Osteocyte (in vitro differentiated cells): ENCODE results near the gene SSBP1. TPM values are rescaled to one million over a fixed set of nuclear protein-coding genes. Genes with fewer than 3 reads are reported as not detected.

Source experiments
- DNase-seq: peaks from one replicate; pipeline ENCODE4 v3.0.0; 2021; ENCODE audit warnings: mixed read lengths; ENCODE audit not compliant: unreplicated experiment; ENCODE audit errors: extremely low spot score
- H3K27ac Mint-ChIP-seq: one replicate; pipeline ENCODE4 v1.8.0; 2021; ENCODE audit warnings: mild to moderate bottlenecking, mixed read lengths; ENCODE audit not compliant: unreplicated experiment
- H3K27me3 Mint-ChIP-seq: one replicate; pipeline ENCODE4 v1.8.0; 2021; ENCODE audit warnings: mixed read lengths; ENCODE audit not compliant: unreplicated experiment
- H3K36me3 Mint-ChIP-seq: one replicate; pipeline ENCODE4 v1.8.0; 2021; ENCODE audit warnings: mixed read lengths; ENCODE audit not compliant: unreplicated experiment
- H3K4me1 Mint-ChIP-seq: one replicate; pipeline ENCODE4 v1.8.0; 2021; ENCODE audit warnings: mixed read lengths; ENCODE audit not compliant: unreplicated experiment
- H3K4me3 Mint-ChIP-seq: one replicate; pipeline ENCODE4 v1.8.0; 2021; ENCODE audit warnings: mild to moderate bottlenecking, moderate library complexity, mixed read lengths; ENCODE audit not compliant: unreplicated experiment
- H3K9me3 Mint-ChIP-seq: one replicate; pipeline ENCODE4 v1.8.0; 2021; ENCODE audit warnings: mixed read lengths; ENCODE audit not compliant: unreplicated experiment
- total RNA-seq: library from RNA; stranded (reverse); gene quantifications from 2 replicates; pipeline ENCODE4 v1.2.1, GENCODE V29; 2021
- TF ChIP-seq, protein P1 (sequence below): fragments of 200-600 bp; sonication (generic); IDR thresholded peaks from 2 replicates; pipeline ENCODE4 v1.5.0; 2021; ENCODE audit warnings: antibody characterized with exemption, mild to moderate bottlenecking, moderate library complexity

SSBP1 gene
- total RNA-seq, 1 donor from 2014 or later: 112 TPM

DNA sequence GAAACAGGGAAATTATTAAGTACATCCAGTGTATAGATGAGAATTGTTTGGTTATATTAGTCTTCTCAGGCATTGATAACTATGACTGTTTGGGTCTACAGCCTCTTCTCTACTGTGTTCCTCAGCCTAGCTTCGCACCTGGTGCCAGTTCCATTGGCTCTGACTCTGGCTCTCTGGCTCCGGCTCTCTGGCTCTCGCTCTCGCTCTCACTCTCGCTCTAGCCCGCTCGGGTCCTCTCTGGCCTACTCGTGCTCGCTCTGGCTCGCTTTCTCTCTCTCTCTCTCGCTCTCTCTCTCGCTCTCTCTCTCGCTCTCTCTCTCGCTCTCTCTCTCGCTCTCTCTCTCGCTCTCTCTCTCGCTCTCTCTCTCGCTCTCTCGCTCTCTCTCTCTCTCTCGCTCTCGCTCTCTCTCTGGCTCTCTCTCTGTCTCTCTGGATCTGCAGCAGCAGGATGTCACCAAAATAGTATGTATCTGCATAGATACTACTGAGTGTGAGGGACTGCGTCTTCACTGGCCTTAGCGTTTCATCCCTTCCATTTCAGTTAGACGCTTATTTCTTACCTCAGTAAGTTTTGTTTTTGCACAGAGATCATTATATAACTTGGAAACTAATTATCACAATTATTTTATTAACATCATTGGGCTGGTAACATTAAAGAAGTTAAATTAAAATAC lies 6.5 kb upstream of the SSBP1 start:
- no peaks in the 10 kb centered on the region for H3K9me3 Mint-ChIP-seq
- H3K4me1 Mint-ChIP-seq: no peaks in the 10 kb centered on the region
- H3K4me3 Mint-ChIP-seq: no peak overlapping the region
- H3K27ac Mint-ChIP-seq: no peak overlapping the region
- DNase-seq: no peak
- H3K36me3 Mint-ChIP-seq: no peaks in the 10 kb centered on the region
- peaks cover 13% of the 10 kb centered on the region for H3K27me3 Mint-ChIP-seq
- TF ChIP-seq, protein P1, sequence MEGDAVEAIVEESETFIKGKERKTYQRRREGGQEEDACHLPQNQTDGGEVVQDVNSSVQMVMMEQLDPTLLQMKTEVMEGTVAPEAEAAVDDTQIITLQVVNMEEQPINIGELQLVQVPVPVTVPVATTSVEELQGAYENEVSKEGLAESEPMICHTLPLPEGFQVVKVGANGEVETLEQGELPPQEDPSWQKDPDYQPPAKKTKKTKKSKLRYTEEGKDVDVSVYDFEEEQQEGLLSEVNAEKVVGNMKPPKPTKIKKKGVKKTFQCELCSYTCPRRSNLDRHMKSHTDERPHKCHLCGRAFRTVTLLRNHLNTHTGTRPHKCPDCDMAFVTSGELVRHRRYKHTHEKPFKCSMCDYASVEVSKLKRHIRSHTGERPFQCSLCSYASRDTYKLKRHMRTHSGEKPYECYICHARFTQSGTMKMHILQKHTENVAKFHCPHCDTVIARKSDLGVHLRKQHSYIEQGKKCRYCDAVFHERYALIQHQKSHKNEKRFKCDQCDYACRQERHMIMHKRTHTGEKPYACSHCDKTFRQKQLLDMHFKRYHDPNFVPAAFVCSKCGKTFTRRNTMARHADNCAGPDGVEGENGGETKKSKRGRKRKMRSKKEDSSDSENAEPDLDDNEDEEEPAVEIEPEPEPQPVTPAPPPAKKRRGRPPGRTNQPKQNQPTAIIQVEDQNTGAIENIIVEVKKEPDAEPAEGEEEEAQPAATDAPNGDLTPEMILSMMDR: no peak

DNA sequence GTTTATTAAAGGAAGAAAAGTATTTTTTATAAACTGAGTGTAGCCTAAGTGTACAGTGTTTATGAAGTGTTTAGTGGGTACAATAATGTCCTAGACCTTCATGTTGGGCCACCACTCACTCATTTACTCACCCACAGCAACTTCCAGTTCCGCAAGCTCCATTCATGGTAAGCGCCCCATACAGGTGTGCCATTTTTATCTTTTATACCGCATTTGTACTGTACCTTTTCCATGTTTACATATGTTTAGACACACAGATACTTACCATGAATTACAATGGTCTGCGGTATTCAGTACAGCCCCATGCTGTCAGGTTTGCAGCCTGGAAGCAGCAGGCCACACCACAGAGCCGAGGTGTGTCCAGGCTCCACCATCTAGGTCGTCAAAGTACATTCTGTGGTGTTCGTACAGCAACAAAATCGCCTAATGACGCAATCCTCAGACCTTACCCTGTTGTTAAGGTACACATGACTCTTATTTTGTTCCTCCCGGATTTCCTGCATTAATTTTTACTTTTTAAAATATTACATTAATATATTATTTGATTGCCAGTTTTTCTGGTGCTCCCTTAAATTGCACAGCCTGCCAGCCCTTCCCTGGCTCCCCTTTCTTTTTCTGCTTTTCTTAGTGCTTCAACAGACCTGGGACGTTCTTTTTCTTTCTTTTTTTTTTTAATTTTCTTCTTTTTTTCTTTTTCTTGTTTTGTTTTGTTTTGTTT lies 881 bp upstream of the SSBP1 start:
- Mint-ChIP-seq H3K4me3 (peak overlapping the region; percentile 99), H3K9me3 (no peaks in the 10 kb centered on the region), H3K27ac (peak overlapping the region; percentile 98), H3K27me3 (no peaks in the 10 kb centered on the region), H3K36me3 (peaks cover 8% of the 10 kb centered on the region), H3K4me1 (peaks cover 23% of the 10 kb centered on the region)
- TF ChIP-seq, protein P1: no peak
- no peak for DNase-seq

DNA sequence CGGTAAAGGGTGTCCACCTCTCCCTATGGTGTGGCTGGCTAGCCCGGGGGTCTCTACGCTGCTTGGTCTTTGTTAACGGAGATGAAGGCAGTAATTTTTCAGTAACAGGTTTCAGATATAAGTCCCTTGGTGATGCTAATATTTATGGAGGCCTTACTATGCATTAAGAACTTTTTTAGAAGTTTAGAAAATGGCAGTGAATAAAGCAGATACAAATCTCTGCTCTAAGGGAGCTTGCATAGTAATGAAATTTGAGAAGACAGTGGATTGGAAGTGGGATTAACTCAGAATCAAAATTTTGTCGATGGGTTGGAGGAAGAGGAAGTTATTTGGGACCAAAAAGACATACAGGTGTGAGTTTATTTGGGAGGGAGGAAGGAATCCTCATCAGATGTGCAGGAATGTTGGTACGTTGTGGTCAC lies 445 bp downstream of the SSBP1 start:
- Mint-ChIP-seq H3K36me3 (peaks cover 18% of the 10 kb centered on the region), H3K27ac (peak overlapping the region; percentile 98), H3K27me3 (no peaks in the 10 kb centered on the region), H3K9me3 (no peaks in the 10 kb centered on the region), H3K4me3 (peak overlapping the region; percentile 99), H3K4me1 (peaks cover 23% of the 10 kb centered on the region)
- no peak for DNase-seq
- TF ChIP-seq, protein P1: no peak

DNA sequence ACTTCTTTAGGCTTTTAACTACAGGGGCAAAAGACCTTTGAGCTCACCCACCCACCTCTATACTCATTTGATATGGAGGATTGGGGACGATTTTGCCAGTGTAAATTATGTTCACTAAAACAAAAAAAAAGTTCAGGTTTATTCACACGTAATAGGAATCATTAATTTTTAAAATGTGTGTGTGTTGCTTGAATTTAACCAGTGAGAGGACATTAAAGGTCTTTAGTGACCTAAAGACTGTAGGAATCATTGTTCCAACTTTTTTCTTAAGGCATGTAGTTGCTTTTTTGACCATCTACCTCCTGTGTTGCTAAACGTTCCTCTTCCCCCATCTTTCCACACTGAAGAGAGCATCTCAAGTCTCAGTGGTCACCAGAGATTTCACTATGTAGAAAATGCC lies 1.1 kb downstream of the SSBP1 start:
- no peak for DNase-seq
- no peak overlapping the region for H3K27ac Mint-ChIP-seq
- peaks cover 23% of the 10 kb centered on the region for H3K4me1 Mint-ChIP-seq
- no peaks in the 10 kb centered on the region for H3K9me3 Mint-ChIP-seq
- H3K27me3 Mint-ChIP-seq: no peaks in the 10 kb centered on the region
- TF ChIP-seq, protein P1: no peak
- H3K4me3 Mint-ChIP-seq: peak overlapping the region; percentile 99
- peaks cover 25% of the 10 kb centered on the region for H3K36me3 Mint-ChIP-seq

DNA sequence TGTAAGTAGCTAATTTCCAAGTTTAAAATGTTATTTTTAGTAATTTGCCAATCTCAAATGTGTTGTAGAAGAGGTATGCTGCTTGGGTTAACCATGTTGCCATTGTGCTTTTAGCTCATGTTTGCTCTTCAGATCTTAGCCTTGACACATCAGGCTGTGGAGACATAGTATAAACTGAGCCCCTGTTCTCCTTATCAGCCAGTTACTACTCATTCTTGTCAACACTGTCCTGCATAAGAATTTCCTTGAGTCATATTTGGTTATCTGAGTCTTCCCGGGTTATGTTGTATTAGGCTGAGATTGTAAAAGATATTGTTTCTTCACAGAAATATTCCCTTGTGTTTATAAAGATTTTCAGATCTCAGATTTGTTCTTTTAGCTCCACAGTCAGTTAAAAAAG lies 4.1 kb downstream of the SSBP1 start:
- TF ChIP-seq, protein P1: no peak
- Mint-ChIP-seq H3K4me1 (peaks cover 21% of the 10 kb centered on the region), H3K27me3 (no peaks in the 10 kb centered on the region), H3K9me3 (no peaks in the 10 kb centered on the region), H3K27ac (no peak overlapping the region), H3K36me3 (peaks cover 42% of the 10 kb centered on the region), H3K4me3 (no peak overlapping the region)
- DNase-seq: no peak
